K562 treated with DMSO at 1 percent for 12 hours (cell line): ENCODE data around the gene KYAT1. TPM values are rescaled to one million over a fixed set of nuclear protein-coding genes. Genes with fewer than 3 reads are reported as not detected.

Experiments
- total RNA-seq: library from RNA; unstranded; fragments of 300-600 nt; gene quantifications from 2 replicates; pipeline ENCODE4 v1.2.3, GENCODE V29; 2022; ENCODE audit not compliant: insufficient read depth

Gene KYAT1
- 16.6 and 21.0 TPM in 2 replicates for total RNA-seq

DNA sequence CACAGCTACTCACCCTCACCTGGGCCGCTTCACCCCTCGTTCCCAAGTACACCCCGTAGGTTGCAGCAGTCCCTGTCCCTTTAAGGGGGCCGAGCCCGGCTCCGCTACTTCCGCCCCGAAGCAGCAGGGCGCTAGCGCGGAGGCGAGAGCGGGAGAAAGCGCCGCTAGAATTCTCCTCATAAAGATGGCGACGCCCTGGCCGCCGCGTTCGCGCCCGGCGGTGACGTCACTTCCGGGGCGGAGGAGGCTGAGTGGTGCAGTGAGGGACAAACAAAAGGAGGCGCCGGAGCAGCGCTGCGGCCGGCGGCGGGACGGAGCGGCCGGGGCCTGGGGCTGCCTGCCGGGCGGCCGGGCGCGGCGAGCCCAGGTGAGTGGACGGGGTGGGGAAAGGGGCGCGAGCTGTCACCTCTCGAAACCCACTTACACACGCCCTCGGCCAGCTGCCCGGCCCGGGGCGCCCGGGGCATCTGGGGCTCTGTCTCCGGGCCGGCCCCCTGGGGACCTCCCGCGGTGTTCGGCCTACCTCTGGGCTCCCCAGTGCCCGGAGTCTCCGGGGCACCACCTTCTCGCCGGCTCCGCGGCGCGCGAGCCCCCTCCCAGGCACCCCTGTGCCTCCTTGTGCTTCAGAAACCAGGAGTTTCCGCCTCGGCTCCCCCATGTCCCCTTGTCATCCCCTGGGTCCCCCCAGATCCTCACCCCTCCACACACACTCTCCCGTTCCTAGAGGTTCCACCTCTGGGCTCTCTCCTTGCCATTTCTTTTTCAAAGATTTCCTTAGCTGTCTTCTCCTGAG is at the start of gene KYAT1, which contains the start of gene LRRC8A:
Gene KYAT1 (minus strand): TSS at position 67 of the 793 bp plus-strand sequence. CDS start 36,545 bp downstream, outside the sequence.
Gene LRRC8A (plus strand): TSS at position 250 of the 793 bp plus-strand sequence. CDS start 25,032 bp downstream, outside the sequence.

DNA sequence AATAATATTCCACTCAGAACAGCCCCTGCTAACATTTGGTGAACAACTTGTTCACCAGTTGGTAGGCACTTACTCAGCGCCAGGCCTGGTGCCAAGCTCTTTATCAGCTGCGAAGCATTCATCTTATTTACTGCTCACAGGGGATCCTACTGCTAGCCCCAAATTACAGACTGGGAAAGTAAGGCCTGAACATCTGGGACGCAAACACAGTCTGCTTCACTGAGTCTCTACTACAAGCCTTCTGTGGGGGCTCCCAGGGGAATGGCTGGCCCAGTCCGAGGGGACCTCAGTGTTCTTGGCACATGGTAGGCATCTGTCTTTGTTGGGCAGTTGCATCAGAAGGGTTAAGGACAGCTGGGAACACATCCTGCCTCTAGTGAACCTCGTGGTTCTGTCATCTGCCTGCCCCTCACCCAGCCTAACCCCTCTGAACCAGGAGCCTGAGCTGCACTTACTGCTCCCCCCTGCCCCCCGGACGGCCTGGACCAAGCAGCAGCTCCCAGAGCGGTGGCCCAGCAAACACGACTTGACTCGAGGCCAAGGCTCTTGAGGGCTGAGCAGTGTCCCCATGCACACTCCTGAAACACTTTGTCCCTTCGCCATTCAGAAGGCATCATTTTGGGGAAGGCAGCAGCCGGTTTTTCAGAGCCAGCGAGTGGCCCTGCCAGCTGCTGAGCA is 38.8 kb upstream of the KYAT1 start, which contains the start of gene PHYHD1:
Gene PHYHD1 (plus strand): TSS at position 602 of the 678 bp plus-strand sequence. CDS start 1,342 bp downstream, outside the sequence.

DNA sequence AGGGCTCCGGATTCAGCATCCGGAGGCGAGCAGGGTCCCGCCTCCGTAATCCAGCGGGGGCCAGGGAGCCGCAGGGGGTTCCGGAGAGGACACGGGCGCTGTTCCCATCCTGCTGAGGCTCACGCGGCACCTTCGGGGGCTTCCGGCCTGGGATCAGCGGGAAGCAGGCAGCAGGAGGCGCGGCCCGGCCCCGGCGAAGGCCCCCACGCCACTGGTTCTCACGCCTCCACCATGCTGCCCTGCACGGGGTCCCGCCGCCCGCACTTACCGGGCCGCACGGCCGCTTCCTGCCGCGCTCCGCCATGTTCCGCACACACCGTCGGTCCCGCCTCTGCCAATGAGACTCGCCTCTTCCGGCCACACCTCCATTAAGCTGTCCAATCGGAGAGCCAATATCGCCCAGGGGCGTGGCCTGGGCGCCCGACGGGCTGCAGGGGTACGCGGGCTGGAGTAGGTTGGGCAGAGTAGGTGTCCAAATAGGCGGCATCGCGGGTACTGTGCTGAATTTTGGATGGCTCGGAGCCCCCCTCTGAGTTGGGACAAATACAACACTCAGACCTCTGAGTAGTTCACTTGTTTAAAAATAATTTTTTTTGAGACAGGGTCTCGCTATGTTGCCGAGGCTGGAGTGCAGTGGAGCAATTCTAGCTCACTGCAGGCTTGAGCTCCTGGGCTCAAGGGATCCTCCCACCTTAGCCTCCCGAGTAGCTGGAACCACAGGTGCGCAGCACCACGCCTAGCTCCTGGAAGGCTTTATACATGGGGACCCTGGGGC is 52.1 kb downstream of the KYAT1 start, which contains the start of gene SPOUT1:
Gene SPOUT1 (minus strand): TSS at position 318 of the 775 bp plus-strand sequence. CDS start 14 bp downstream, at position 304.

DNA sequence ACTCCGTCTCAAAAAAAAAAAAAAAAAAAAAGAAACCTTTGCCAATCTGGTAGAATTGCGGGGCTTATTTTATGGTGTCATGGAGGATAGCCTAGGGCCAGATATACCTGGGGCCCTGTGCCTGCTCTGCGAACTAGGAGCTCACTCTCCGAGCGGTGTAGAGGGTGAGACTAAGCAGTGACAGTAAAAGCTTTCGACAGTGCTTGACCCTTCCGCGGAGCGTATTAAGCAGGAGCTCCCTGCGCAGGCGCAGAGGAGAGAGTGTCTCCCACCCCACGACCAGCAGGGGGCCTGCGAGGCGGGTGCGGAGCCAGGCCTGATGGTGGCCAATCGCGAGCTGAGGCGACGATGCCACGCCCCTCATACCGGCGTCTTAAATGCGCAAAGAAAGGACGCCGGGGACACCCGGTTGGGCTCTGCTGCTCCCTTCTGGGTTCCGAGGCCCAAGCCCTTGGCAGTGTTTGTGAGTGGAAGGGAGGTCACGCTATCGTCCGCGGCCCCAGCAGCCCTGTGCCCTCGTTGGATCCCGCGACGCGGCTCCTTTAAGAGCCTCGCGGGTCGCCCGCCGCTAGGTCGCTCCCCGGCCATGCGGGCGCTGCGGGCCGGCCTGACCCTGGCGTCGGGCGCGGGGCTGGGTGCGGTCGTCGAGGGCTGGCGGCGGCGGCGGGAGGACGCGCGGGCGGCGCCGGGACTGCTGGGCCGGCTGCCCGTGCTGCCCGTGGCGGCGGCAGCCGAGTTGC is 63.5 kb downstream of the KYAT1 start, which contains the start of gene ENDOG:
Gene ENDOG (plus strand): TSS at position 402 of the 740 bp plus-strand sequence. CDS start 185 bp downstream, at position 587.

DNA sequence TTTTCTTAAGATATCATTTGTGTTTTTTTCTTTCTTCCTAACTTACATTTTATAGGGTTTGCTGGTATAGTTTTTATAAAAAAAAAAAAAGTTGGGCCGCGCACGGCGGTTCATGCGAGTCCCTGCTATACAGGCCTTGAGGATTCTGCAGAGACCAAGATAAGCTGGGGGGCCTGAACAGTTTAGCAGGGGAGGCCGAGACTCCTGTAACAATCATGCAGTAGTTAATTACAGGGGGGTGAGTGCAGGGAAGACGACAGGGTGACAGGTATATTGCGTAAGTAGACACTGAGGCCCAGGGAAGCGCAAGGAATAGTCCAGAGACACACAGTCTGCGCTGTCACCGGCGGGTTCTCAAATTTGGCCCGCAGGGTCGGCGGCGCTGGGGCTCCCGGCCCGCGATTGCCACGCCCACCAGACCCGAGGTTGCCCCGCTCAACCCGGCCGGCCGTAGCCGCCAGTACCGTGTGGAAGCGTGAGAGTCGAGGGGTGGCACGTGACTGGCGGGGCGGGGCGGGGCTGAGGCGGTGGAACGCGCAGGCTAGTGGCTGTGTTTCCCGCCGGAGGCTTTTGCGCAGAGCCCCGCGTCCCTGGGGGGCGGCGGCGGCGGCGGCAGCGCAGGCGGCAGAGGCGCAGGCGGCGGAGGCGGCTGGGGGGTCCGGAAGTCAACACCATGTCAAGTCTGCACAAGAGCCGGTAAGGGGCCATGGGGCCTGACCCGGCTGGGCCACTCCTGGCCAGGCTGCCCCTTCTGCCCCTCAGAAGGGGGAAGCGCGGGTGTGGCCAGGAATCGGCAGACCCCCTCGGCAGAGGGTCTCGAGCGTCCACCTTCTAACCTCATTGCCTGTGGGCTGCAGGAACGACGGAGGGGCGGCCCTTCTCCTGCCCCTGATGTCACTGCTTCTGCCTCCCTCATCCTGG is 94.8 kb downstream of the KYAT1 start, which contains the start of gene TBC1D13:
Gene TBC1D13 (plus strand): TSS at position 573 of the 921 bp plus-strand sequence. CDS start 101 bp downstream, at position 674.

Other genes with a start within 250 kb of the KYAT1 start
- gene DYNC2I2, start 225.1 kb downstream of the KYAT1 start, total RNA-seq = 175 and 190 TPM in 2 replicates
- gene SET, start 192.7 kb downstream of the KYAT1 start, total RNA-seq = 172 and 390 TPM in 2 replicates
- 28.5 and 37.6 TPM in 2 replicates for gene PKN3, start 179.4 kb downstream of the KYAT1 start, total RNA-seq
- gene ZDHHC12, start 157.8 kb downstream of the KYAT1 start, total RNA-seq = 58.5 and 76.0 TPM in 2 replicates
- gene ZER1, start 110.0 kb downstream of the KYAT1 start, total RNA-seq = 20.0 and 45.8 TPM in 2 replicates
- gene TBC1D13, start 94.7 kb downstream of the KYAT1 start, total RNA-seq = 21.6 and 48.2 TPM in 2 replicates
- 124 and 190 TPM in 2 replicates for gene ENDOG, start 63.5 kb downstream of the KYAT1 start, total RNA-seq
- gene SPOUT1, start 52.2 kb downstream of the KYAT1 start, total RNA-seq = 19.3 and 30.7 TPM in 2 replicates
- gene LRRC8A, start 183 bp upstream of the KYAT1 start, total RNA-seq = 17.4 and 38.0 TPM in 2 replicates
- 2.3 TPM in 1 of 2 replicates, not detected in the other for gene PHYHD1, start 39.0 kb upstream of the KYAT1 start, total RNA-seq
- gene DOLK, start 65.7 kb upstream of the KYAT1 start, total RNA-seq = 14.8 and 20.1 TPM in 2 replicates
- 26.6 and 71.0 TPM in 2 replicates for gene NUP188, start 65.7 kb upstream of the KYAT1 start, total RNA-seq
- gene SH3GLB2, start 146.4 kb upstream of the KYAT1 start, total RNA-seq = 52.4 and 58.2 TPM in 2 replicates
- 14.9 and 35.6 TPM in 2 replicates for gene MIGA2, start 154.7 kb upstream of the KYAT1 start, total RNA-seq
- gene DOLPP1, start 199.2 kb upstream of the KYAT1 start, total RNA-seq = 23.5 and 28.7 TPM in 2 replicates
- gene CRAT, start 228.8 kb upstream of the KYAT1 start, total RNA-seq = 18.6 and 30.0 TPM in 2 replicates
- 103 and 109 TPM in 2 replicates for gene PTPA, start 229.5 kb upstream of the KYAT1 start, total RNA-seq